Omental fat pad (tissue), 4 donors: Measurements from ENCODE around the gene TTLL5. TPM values are rescaled to one million over a fixed set of nuclear protein-coding genes. Genes with fewer than 3 reads are reported as not detected.

Experiments
- ATAC-seq: fragments of 150-250 bp; one replicate; pipeline ENCODE4 v1.9.1; 2016; ENCODE audit warnings: mild to moderate bottlenecking, moderate library complexity; ENCODE audit not compliant: low FRiP score
- DNase-seq: peaks from one replicate; pipeline ENCODE4 v3.0.0-alpha.2; 2019; ENCODE audit warnings: low spot score
- total RNA-seq, 4 donors: library from RNA; depleted of rRNA; stranded (reverse); fragments of >200 nt; gene quantifications; one replicate each; pipeline ENCODE4 v1.1.0, GENCODE V29; 2016
- TF ChIP-seq, protein P1 (sequence below), 3 donors: fragments of 450-650 bp; IDR thresholded peaks; one replicate each; pipeline ENCODE4 v1.5.1; 2016 to 2017; ENCODE audit warnings: antibody characterized with exemption in 3 of 3, mild to moderate bottlenecking in 3 of 3, moderate library complexity in 2 of 3

The TTLL5 gene
- total RNA-seq, 4 donors from 2014 or later: 17.3 to 28.2 (median 22.2) TPM

DNA sequence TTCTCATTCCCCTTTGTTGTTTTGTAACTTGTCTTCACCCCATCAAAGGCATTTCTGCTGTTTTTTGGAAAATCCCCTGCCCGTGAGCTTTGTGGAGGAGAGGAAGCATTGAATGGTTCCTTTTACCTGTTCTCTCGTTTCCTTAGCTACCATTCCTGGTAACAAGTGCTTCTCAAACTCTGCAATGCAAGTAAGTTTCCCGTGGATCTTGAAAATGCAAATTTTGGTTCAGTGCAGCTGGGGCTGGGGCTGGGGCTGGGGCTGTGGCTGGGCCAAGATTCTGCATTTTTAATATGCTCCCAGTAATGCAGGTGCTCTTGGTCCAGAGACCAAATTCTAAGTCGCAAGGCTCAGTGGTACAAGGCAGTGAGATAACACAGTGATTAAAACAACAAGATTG is 151.6 kb downstream of the TTLL5 start:
- ATAC-seq (no peak), DNase-seq (no peak)
- TF ChIP-seq, protein P1, sequence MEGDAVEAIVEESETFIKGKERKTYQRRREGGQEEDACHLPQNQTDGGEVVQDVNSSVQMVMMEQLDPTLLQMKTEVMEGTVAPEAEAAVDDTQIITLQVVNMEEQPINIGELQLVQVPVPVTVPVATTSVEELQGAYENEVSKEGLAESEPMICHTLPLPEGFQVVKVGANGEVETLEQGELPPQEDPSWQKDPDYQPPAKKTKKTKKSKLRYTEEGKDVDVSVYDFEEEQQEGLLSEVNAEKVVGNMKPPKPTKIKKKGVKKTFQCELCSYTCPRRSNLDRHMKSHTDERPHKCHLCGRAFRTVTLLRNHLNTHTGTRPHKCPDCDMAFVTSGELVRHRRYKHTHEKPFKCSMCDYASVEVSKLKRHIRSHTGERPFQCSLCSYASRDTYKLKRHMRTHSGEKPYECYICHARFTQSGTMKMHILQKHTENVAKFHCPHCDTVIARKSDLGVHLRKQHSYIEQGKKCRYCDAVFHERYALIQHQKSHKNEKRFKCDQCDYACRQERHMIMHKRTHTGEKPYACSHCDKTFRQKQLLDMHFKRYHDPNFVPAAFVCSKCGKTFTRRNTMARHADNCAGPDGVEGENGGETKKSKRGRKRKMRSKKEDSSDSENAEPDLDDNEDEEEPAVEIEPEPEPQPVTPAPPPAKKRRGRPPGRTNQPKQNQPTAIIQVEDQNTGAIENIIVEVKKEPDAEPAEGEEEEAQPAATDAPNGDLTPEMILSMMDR (IDR thresholded peaks at IDR 0.05): no peak

DNA sequence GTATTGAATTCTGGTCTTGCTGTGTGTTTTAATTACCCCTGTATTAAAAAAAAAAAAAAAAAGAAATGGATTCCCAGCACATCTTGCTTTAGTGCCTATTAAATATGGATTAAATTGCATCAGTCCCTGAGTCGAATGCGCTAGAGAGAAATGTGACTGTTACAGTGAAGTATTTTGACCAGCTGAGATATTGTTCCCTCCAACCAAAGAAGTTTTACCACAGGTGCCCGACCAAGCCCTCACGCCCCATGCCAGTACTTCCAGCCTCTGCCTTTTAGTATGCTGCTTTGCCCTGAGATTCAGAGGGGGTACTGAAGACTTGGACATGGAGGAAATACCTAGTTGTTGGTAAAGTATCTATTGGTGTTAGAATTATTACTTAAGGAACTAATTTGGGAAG is 159.7 kb downstream of the TTLL5 start:
- ATAC-seq (no peak), DNase-seq (no peak)
- TF ChIP-seq, protein P1 (IDR thresholded peaks at IDR 0.05): no peak

DNA sequence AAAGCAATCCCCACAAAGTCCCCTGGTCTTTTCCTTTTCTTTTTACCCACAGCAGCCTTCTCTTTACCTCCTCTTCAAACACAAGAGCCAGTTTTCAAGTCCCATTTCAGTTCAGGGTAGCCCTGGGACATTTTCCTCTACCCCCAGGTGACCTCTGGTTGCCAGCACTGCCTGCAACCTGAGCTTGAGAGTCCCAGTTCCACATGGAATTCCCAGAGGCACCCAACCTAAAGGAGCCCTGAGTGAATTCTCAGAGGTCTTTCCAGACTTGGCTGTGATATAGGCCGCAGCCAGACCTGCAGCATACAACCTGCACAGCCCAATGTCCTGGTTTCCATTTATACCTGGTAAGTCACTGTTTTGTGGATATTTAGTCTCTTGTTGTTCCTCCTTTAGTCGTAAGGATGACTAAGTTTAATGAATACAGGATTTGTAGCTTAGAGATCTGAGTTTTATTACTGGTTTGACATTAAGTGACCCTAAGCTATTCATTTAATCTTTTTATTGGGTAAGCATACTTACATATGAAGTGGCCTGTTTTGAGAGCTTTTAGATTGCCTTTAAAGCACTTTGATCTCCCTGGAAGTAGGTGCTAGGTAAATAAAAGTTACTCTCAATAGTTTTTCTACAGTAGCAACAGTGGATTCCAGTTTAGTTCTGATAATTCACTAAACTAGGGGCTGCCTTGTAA is 160.9 kb downstream of the TTLL5 start:
- TF ChIP-seq, protein P1 (IDR thresholded peaks at IDR 0.05): no peak
- ATAC-seq: no peak

DNA sequence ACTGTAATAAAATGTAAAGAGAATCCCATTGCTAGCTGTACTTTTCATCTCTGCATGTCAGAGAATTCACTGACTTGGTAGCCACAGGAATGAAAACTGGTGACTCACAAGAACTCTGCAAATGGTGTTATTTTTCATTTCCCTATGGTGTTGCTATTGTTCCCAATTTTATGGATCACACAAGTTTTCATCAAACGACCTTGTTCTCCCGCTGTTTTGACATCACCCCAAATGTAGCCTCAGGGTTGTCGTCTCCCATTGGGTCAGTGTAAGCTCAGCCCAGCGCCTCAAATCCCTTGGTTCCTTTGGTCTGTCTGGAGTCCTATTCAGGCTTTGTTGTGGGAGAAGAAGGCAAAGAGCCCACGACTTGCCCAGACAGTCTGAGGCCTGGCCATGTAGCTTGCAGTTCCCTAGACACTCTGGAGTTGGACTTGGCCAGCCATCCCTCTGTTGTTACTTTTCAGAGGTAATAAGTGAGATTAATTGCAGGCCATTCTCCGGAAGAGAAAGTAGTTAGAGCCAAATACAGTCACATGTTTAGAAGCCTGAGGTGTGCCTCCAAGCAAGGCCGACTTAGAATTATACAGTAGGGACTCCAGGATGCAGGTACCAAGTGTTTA is 161.6 kb downstream of the TTLL5 start:
- ATAC-seq (no peak), DNase-seq (no peak)

More for the DNA sequence above, 160.9 kb downstream of the TTLL5 start:
- no peak for DNase-seq

DNA sequence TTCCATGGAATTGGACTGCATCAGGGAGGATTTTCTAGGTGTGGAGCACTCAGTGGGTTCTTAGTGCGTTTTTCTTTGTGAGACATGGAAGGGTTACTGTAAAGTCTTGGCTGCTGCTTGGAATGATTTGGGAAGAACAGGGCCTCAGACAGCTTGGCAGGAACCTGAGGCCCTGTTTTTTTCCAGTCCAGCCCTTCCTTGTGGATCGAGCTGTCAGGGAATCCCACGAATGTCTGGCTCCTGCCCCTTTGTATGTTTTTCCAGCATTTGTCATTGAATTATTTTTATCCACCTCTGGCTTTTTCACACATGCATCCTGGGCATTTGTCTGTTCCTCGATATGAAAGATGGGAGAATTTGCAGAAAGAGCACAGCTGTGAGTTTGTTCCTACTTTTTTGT is 162.3 kb downstream of the TTLL5 start:
- no peak for DNase-seq
- TF ChIP-seq, protein P1 (IDR thresholded peaks at IDR 0.05): no peak
- ATAC-seq: no peak

More for the DNA sequence above, 161.6 kb downstream of the TTLL5 start:
- TF ChIP-seq, protein P1 (IDR thresholded peaks at IDR 0.05): no peak

DNA sequence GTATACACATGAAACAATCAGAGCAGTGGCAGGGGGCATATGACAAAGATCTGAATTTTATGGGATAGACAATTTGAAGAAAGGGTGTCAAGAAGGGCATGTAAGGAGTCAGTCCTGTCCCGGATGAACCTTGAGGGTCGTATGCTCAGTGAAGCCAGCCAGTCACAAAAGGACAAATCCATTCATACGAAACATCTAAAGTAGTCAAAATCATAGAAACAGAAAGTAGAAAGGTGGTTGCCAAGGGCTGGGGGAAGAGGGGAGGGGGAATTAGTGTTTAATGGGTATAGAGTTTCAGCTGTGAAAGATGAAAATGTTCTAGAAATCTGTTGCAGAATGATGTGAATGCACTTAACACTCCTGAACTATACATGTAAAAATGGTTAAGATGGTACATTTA is 163.3 kb downstream of the TTLL5 start:
- no peak for ATAC-seq
- TF ChIP-seq, protein P1 (IDR thresholded peaks at IDR 0.05): no peak
- no peak for DNase-seq

DNA sequence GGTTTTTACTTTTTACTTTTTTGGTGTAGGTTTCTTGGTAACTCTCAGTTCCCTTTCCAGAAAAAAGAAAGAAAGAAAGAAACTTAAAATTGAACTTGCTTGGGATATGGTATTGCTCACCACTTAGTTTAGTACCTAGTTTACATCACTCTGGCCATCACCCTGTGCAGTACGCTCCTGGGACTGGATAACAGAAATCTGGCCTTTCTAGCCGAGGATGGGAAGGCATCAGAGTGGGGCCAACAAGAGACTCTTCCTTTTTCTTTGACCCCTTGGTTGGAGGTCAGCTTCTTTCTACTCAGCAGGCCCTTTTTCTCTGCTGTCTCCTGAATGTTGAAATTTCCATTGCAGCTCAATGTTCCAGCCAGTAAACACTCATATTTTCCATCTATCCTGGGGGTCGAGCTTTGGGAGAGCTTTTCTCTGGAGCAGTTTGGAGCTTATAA is 164.1 kb downstream of the TTLL5 start:
- TF ChIP-seq, protein P1 (IDR thresholded peaks at IDR 0.05): no peak

More for the DNA sequence above, 164.1 kb downstream of the TTLL5 start:
- peak; percentile 54 for ATAC-seq
- no peak for DNase-seq
